ENCODE results near the gene FZD4.

- TF ChIP-seq POLR2AphosphoS5 (IDR thresholded peaks at IDR 0.05): no peak
- TF ChIP-seq CTCF (IDR thresholded peaks at IDR 0.05): no peak
- no peak for TF ChIP-seq POLR2A (IDR thresholded peaks at IDR 0.05)
Measured at GRCh38 chr11:86918973-86919372, 36.2 kb downstream of the FZD4 start.
